Measurements from ENCODE around the gene MYLK.

GRCh38 chr3:123684209-123684608 is 199.9 kb downstream of the MYLK start:
- TF ChIP-seq, protein P1, sequence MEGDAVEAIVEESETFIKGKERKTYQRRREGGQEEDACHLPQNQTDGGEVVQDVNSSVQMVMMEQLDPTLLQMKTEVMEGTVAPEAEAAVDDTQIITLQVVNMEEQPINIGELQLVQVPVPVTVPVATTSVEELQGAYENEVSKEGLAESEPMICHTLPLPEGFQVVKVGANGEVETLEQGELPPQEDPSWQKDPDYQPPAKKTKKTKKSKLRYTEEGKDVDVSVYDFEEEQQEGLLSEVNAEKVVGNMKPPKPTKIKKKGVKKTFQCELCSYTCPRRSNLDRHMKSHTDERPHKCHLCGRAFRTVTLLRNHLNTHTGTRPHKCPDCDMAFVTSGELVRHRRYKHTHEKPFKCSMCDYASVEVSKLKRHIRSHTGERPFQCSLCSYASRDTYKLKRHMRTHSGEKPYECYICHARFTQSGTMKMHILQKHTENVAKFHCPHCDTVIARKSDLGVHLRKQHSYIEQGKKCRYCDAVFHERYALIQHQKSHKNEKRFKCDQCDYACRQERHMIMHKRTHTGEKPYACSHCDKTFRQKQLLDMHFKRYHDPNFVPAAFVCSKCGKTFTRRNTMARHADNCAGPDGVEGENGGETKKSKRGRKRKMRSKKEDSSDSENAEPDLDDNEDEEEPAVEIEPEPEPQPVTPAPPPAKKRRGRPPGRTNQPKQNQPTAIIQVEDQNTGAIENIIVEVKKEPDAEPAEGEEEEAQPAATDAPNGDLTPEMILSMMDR (IDR thresholded peaks at IDR 0.05; ENCODE audit: insufficient read depth, low read length) = no peak
- TF ChIP-seq POLR2AphosphoS5 (IDR thresholded peaks at IDR 0.05; ENCODE audit: low read depth) (no peak), GABPA (IDR thresholded peaks at IDR 0.05; ENCODE audit: low read depth) (no peak)
- TF ChIP-seq, protein P2, sequence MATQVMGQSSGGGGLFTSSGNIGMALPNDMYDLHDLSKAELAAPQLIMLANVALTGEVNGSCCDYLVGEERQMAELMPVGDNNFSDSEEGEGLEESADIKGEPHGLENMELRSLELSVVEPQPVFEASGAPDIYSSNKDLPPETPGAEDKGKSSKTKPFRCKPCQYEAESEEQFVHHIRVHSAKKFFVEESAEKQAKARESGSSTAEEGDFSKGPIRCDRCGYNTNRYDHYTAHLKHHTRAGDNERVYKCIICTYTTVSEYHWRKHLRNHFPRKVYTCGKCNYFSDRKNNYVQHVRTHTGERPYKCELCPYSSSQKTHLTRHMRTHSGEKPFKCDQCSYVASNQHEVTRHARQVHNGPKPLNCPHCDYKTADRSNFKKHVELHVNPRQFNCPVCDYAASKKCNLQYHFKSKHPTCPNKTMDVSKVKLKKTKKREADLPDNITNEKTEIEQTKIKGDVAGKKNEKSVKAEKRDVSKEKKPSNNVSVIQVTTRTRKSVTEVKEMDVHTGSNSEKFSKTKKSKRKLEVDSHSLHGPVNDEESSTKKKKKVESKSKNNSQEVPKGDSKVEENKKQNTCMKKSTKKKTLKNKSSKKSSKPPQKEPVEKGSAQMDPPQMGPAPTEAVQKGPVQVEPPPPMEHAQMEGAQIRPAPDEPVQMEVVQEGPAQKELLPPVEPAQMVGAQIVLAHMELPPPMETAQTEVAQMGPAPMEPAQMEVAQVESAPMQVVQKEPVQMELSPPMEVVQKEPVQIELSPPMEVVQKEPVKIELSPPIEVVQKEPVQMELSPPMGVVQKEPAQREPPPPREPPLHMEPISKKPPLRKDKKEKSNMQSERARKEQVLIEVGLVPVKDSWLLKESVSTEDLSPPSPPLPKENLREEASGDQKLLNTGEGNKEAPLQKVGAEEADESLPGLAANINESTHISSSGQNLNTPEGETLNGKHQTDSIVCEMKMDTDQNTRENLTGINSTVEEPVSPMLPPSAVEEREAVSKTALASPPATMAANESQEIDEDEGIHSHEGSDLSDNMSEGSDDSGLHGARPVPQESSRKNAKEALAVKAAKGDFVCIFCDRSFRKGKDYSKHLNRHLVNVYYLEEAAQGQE (IDR thresholded peaks at IDR 0.05; ENCODE audit: insufficient replicate concordance, low read depth) = no peak

Data from HL-60 (cell line).